Measurements from ENCODE around the gene ABLIM3. TPM values are rescaled to one million over a fixed set of nuclear protein-coding genes. Genes with fewer than 3 reads are reported as not detected.
A peak's percentile ranks its signal among the peaks of the same experiment; 100 is the strongest.

Gene ABLIM3
- total RNA-seq, 1 experiment from 2014 or later, result 14.3 TPM

GRCh38 chr5:149229298-149229937 lies 88.1 kb downstream of the ABLIM3 start:
- no peaks in the 10 kb centered on the region for H3K9me2 ChIP-seq (ENCODE audit: insufficient read depth)
- H3K4me2 ChIP-seq (ENCODE audit: low read length), result peak overlapping the region; percentile 64
- no peaks in the 10 kb centered on the region for H3K36me3 ChIP-seq (ENCODE audit: control insufficient read depth in 1 of 2, insufficient read depth in 2 of 2, low read length in 2 of 2)
- H4K20me1 ChIP-seq (ENCODE audit: insufficient read depth), result no peaks in the 10 kb centered on the region
- intact Hi-C loops (cut with micrococcal nuclease), result loop anchor here (1.0 to 5.0 kb wide), 3 partner anchors 88 to 497 kb away; partner anchors contain the start of gene ABLIM3
- H3K9ac ChIP-seq (ENCODE audit: low read length), result no peak overlapping the region
- ChIA-PET POLR2A (no interaction called here), CTCF (interaction anchor here (1.0 to 1.6 kb wide), 9 partner anchors 9 to 497 kb away, joined by 3 to 14 read pairs (median 7); partner anchors contain the start of gene ABLIM3), RAD21 (ENCODE audit: low non-redundant PET in 1 of 2, low total read pairs in 2 of 2, uncharacterized antibody in 2 of 2, unreplicated experiment in 2 of 2) (interaction anchor here (0.8 to 1.4 kb wide), 7 partner anchors 88 to 113 kb away, joined by 3 to 5 read pairs (median 4); partner anchors contain the start of gene ABLIM3 (in 2 of the 2))
- H3K79me2 ChIP-seq (ENCODE audit: insufficient read depth, low read length), result no peaks in the 10 kb centered on the region
- DNase-seq (ENCODE audit: low read depth, low spot score) (no peak), ATAC-seq (peak; percentile 37)
- H3K9me3 ChIP-seq (ENCODE audit: control insufficient read depth in 1 of 2, insufficient read depth in 1 of 2, low read depth in 1 of 2, low read length in 2 of 2), result no peaks in the 10 kb centered on the region
- peaks cover 21 to 31% of the 10 kb centered on the region in 2 experiments for H3K4me1 ChIP-seq (ENCODE audit: control insufficient read depth in 1 of 2, insufficient read depth in 2 of 2, low read length in 2 of 2)
- H2AFZ ChIP-seq (ENCODE audit: low read depth, low read length, poor library complexity, severe bottlenecking), result no peak overlapping the region
- H3K4me3 ChIP-seq (replicated peaks in 1 of 2; ENCODE audit: low read depth in 1 of 2, low read length in 2 of 2), result no peak overlapping the region
- no TSS peak for BruUV-seq (replicated peaks)
- H3K27me3 ChIP-seq (ENCODE audit: insufficient read depth, low read length), result no peaks in the 10 kb centered on the region
- no peak overlapping the region for H3K27ac ChIP-seq (ENCODE audit: low read depth, low read length)
- TF ChIP-seq ZNF274 (IDR thresholded peaks at IDR 0.05; ENCODE audit: low read depth, low read length) (no peak), TCF7L2 (IDR thresholded peaks at IDR 0.05; ENCODE audit: borderline replicate concordance, extremely low read depth, insufficient read depth, insufficient read length) (no peak), EZH2 (IDR thresholded peaks at IDR 0.05) (no peak), MAX (IDR thresholded peaks at IDR 0.05) (no peak), POLR2AphosphoS5 (IDR thresholded peaks at IDR 0.05; ENCODE audit: low read depth, low read length) (no peak), ZBTB33 (IDR thresholded peaks at IDR 0.05; ENCODE audit: extremely low read depth, insufficient replicate concordance, low read length) (no peak), SP1 (IDR thresholded peaks at IDR 0.05; ENCODE audit: low read depth) (no peak)
- TF ChIP-seq, protein P1, sequence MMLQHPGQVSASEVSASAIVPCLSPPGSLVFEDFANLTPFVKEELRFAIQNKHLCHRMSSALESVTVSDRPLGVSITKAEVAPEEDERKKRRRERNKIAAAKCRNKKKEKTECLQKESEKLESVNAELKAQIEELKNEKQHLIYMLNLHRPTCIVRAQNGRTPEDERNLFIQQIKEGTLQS (IDR thresholded peaks at IDR 0.05), result no peak

Measured in HCT116 (cell line).